CD4-positive, alpha-beta T cell (primary cell): ENCODE measurements around the gene SPG11. TPM values are rescaled to one million over a fixed set of nuclear protein-coding genes. Genes with fewer than 3 reads are reported as not detected.

ENCODE experiments used
- ATAC-seq: fragments of 200-7000 bp; cut with Tn5 transposase; one replicate; pipeline ENCODE4 v1.10.0; 2022; ENCODE audit warnings: mild to moderate bottlenecking; ENCODE audit not compliant: poor library complexity
- CTCF ChIA-PET: fragments of 350-600 bp; sonication (Branson Sonifier 250); formaldehyde crosslinking; loops from one replicate; lab custom pipeline; 2021; ENCODE audit warnings: antibody characterized with exemption, inconsistent platforms; lab: Charles Lee
- POLR2A ChIA-PET: fragments of 350-600 bp; sonication (Branson Sonifier 250); formaldehyde crosslinking; loops from one replicate; lab custom pipeline; 2021; ENCODE audit warnings: antibody characterized with exemption, inconsistent platforms; lab: Charles Lee
- DNase-seq, 14 experiments: peaks; one replicate each; pipeline ENCODE4 v3.0.0-alpha.2; 2013 to 2020; ENCODE audit warnings: mixed read lengths in 2 of 14
- H3K27ac ChIP-seq, 2 donors: one replicate each; pipeline versions ENCODE4 v1.5.1 to v1.7.0; 2013; ENCODE audit warnings: low read length in 2 of 2, low read depth in 1 of 2, mild to moderate bottlenecking in 1 of 2
- H3K27me3 ChIP-seq, 2 experiments: 1 replicate in 1 of 2; 2 replicates in 1 of 2; pipeline versions ENCODE4 v1.6.1 to v1.7.0; 2013; ENCODE audit warnings: low read length in 2 of 2, control low read depth in 1 of 2, mild to moderate bottlenecking in 1 of 2, moderate library complexity in 1 of 2; ENCODE audit not compliant: insufficient read depth in 2 of 2, control insufficient read depth in 1 of 2
- H3K36me3 ChIP-seq: one replicate; pipeline ENCODE4 v1.6.1; 2013; ENCODE audit warnings: low read length, control low read depth; ENCODE audit not compliant: insufficient read depth
- H3K4me1 ChIP-seq: one replicate; pipeline ENCODE4 v1.6.1; 2013; ENCODE audit warnings: low read length, control low read depth; ENCODE audit not compliant: insufficient read depth
- H3K4me3 ChIP-seq: one replicate; pipeline ENCODE4 v1.5.1; 2013; ENCODE audit warnings: mild to moderate bottlenecking, low read length, moderate library complexity
- H3K9me3 ChIP-seq, 2 experiments: 1 replicate in 1 of 2; 2 replicates in 1 of 2; pipeline versions ENCODE4 v1.6.1 to v1.7.0; 2013; ENCODE audit warnings: low read length in 2 of 2, mild to moderate bottlenecking in 2 of 2, control low read depth in 1 of 2, moderate library complexity in 1 of 2; ENCODE audit not compliant: control insufficient read depth in 1 of 2, insufficient read depth in 1 of 2
- H3K27ac Mint-ChIP-seq: one replicate; pipeline ENCODE4 v1.8.0; 2020; ENCODE audit warnings: mixed read lengths
- H3K27me3 Mint-ChIP-seq: one replicate; pipeline ENCODE4 v1.8.0; 2021; ENCODE audit warnings: mixed read lengths
- H3K36me3 Mint-ChIP-seq: one replicate; pipeline ENCODE4 v1.8.0; 2021; ENCODE audit warnings: low read depth, mixed read lengths
- H3K4me1 Mint-ChIP-seq: one replicate; pipeline ENCODE4 v1.8.0; 2021; ENCODE audit warnings: low read depth, mixed read lengths
- H3K4me3 Mint-ChIP-seq: one replicate; pipeline ENCODE4 v1.8.0; 2020; ENCODE audit warnings: mild to moderate bottlenecking, mixed read lengths
- H3K9me3 Mint-ChIP-seq: one replicate; pipeline ENCODE4 v1.8.0; 2020; ENCODE audit warnings: mixed read lengths
- CTCF ChIP-seq: fragments of 200-600 bp; IDR thresholded peaks from one replicate; pipeline ENCODE4 v1.8.0; 2022; ENCODE audit warnings: antibody characterized with exemption, mild to moderate bottlenecking
- intact Hi-C, 2 experiments: fragments of 100-400 bp; cut with DNase I in 1 of 2; cut with micrococcal nuclease in 1 of 2; formaldehyde crosslinking; loops; one replicate each; pipeline versions ENCODE4 v1.15.1 to v1.9.0; 2023 to 2025; cut with DNase I, micrococcal nuclease
- total RNA-seq, 174 experiments: library from RNA in 2 of 174; stranded (reverse) in 2 of 174; gene quantifications; one replicate each; pipeline ENCODE4 v1.2.3 and lab custom pipeline; 2021 to 2026

The SPG11 gene
- total RNA-seq, 2 experiments from 2014 or later = 49.9 to 51.3 TPM

- DNase-seq (no peak), ATAC-seq (no peak)
- peaks cover 45% of the 10 kb centered on the region for H3K4me1 Mint-ChIP-seq
- H3K27ac Mint-ChIP-seq = no peak overlapping the region
- Histone ChIP-seq H3K4me1 (peaks cover 7% of the 10 kb centered on the region), H3K27me3 (no peaks in the 10 kb centered on the region), H3K4me3 (no peak overlapping the region), H3K9me3 (no peaks in the 10 kb centered on the region), H3K27ac (no peak overlapping the region), H3K36me3 (peaks cover 47% of the 10 kb centered on the region)
- CTCF ChIA-PET = interaction anchor here (1.7 kb wide), 1 partner anchor 80 kb away, joined by 3 read pairs; no protein-coding TSS in a partner anchor
- H3K36me3 Mint-ChIP-seq = peaks cover 72% of the 10 kb centered on the region
- TF ChIP-seq CTCF = no peak
- POLR2A ChIA-PET = interaction anchor here (1.2 to 49.9 kb wide), 2 partner anchors 42 to 64 kb away, joined by 3 to 4232 read pairs; partner anchors contain the start of genes B2M, PATL2 and TRIM69
- H3K4me3 Mint-ChIP-seq = no peak overlapping the region
- no peaks in the 10 kb centered on the region for H3K27me3 Mint-ChIP-seq
- intact Hi-C loops = no loop called here
- H3K9me3 Mint-ChIP-seq = no peaks in the 10 kb centered on the region
These were observed 6.1 kb downstream of the SPG11 start for GRCh38 chr15:44657378-44657777.

GRCh38 chr15:44656913-44657312 is 6.5 kb downstream of the SPG11 start:
- intact Hi-C loops = no loop called here
- Histone ChIP-seq H3K27me3 (no peaks in the 10 kb centered on the region), H3K4me3 (no peak overlapping the region), H3K4me1 (peaks cover 2% of the 10 kb centered on the region), H3K9me3 (no peaks in the 10 kb centered on the region), H3K36me3 (peaks cover 52% of the 10 kb centered on the region), H3K27ac (no peak overlapping the region)
- ChIA-PET CTCF (interaction anchor here (1.7 kb wide), 1 partner anchor 80 kb away, joined by 3 read pairs; no protein-coding TSS in a partner anchor), POLR2A (interaction anchor here (1.2 to 49.9 kb wide), 2 partner anchors 42 to 65 kb away, joined by 3 to 4232 read pairs; partner anchors contain the start of genes B2M, PATL2 and TRIM69)
- Mint-ChIP-seq H3K27ac (no peak overlapping the region), H3K4me1 (peaks cover 46% of the 10 kb centered on the region), H3K4me3 (no peak overlapping the region), H3K36me3 (peaks cover 77% of the 10 kb centered on the region), H3K27me3 (no peaks in the 10 kb centered on the region), H3K9me3 (no peaks in the 10 kb centered on the region)
- TF ChIP-seq CTCF = no peak
- no peak for DNase-seq
- no peak for ATAC-seq

- Histone ChIP-seq H3K27ac (no peak overlapping the region), H3K9me3 (no peaks in the 10 kb centered on the region), H3K36me3 (peaks cover 58% of the 10 kb centered on the region), H3K4me1 (no peaks in the 10 kb centered on the region), H3K4me3 (no peak overlapping the region), H3K27me3 (no peaks in the 10 kb centered on the region)
- DNase-seq = no peak
- H3K4me3 Mint-ChIP-seq = no peak overlapping the region
- H3K4me1 Mint-ChIP-seq = peaks cover 47% of the 10 kb centered on the region
- CTCF ChIA-PET = interaction anchor here (1.5 to 1.7 kb wide), 2 partner anchors 81 to 82 kb away, joined by 3 to 4 read pairs; no protein-coding TSS in a partner anchor
- H3K27ac Mint-ChIP-seq = no peak overlapping the region
- no peak for ATAC-seq
- peaks cover 83% of the 10 kb centered on the region for H3K36me3 Mint-ChIP-seq
- no peaks in the 10 kb centered on the region for H3K27me3 Mint-ChIP-seq
- POLR2A ChIA-PET = interaction anchor here (49.9 kb wide), 1 partner anchor 66 kb away, joined by 4232 read pairs; the partner anchor contains the start of genes B2M, PATL2 and TRIM69
- no peaks in the 10 kb centered on the region for H3K9me3 Mint-ChIP-seq
- intact Hi-C loops = no loop called here
- TF ChIP-seq CTCF = no peak
These were observed 7.2 kb downstream of the SPG11 start for GRCh38 chr15:44656298-44656697.
